Superior temporal gyrus (tissue), 1 donor: Measurements from ENCODE around the gene SLC7A8.

Experiments used
- DNase-seq: peaks from one replicate; pipeline ENCODE4 v3.0.0-alpha.2; 2016; ENCODE audit errors: extremely low spot score

The SLC7A8 gene

DNA sequence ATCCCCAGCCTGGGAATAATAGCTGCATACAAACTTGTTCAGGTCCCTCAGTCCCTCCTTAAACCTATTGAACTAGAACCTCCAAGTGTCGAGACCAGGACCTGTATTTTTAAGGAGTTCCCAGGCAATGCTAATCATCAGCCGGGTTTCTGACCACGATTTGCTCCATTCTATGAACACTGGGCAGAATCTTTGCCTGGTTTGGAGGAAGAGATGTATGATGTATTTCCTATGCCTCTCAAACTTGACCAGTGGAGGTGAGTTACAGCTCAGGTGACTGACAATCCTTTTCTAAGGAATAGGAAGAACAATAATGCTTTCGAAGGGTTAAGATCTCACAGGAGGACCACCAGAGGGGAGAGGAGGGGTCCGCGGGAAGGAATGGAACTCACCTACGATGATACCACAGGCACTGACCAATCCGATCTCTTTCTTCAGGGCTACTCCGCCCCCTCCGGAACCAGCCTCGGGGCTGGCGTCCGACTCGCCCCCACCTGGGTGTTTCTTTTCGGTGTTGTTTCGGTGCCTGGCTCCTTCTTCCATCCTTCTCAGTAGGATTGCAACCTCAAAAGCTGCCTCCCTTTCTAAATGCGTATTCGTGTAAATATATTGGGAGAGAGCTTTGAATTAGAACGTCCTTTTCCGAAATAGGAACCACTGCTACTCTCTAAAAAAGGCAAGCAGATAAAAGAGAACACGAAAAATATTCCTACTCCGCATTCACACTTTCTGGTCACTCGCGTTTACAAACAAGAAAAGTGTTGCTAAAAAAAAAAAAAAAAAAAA lies 895 bp downstream of the SLC7A8 start:
- peak; percentile 72 for DNase-seq

DNA sequence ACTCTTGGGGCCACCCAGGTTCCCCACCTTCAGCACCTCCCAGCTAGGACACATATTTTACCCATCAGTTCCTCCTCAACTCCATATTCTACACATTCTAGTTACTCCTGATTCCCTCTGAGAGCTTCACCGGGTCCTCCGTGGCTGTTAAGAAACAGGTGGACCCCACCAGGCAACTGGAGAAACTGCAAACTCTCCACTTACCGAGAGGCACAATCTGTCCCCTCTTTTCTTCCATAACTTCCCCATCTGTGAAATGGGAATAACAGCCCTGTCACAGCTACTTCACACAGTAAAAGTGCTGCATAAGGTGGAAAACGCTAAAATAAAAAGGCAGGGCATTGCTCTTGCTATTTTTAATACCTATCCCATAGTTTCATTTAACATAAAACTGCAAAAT lies 1.5 kb downstream of the SLC7A8 start:
- no peak for DNase-seq

DNA sequence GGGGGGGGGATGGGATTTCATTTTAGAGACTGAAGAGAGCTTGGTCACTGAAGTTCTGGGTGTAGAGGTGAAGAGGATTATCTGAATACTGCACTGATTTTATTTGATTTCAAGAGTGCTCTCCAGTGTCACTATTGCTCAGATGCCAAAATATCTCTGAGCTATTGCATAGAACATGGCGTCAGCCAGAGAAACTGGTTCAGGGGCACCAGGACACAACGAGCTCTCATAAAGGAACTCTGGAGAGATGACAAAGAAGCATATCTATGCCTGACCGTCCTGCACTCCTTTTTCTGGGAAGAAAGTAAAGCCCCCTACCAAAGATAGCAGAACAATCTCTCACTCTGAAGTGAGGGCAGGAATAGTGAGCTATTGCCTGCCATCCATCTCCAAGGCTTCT lies 2.0 kb downstream of the SLC7A8 start:
- DNase-seq, result peak; percentile 50

DNA sequence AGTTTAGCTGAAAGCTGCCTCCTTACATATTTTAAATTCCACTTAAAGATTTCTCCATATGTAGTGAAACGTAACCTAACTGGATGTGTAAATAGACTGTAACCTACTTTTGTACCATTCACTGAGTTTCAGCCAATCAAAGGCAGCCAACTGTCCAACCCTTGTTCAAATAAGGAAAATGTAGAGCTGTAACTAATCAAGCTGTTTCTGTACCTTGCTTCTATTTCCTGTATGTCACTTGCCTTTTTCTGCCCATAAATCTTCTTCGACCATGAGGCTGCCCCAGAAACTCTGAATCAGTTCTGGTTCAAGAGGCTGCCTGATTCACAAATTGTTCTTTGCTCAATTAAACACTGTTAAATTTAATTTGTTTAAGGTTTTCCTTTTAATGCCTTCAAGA lies 6.3 kb downstream of the SLC7A8 start:
- peak; percentile 52 for DNase-seq

DNA sequence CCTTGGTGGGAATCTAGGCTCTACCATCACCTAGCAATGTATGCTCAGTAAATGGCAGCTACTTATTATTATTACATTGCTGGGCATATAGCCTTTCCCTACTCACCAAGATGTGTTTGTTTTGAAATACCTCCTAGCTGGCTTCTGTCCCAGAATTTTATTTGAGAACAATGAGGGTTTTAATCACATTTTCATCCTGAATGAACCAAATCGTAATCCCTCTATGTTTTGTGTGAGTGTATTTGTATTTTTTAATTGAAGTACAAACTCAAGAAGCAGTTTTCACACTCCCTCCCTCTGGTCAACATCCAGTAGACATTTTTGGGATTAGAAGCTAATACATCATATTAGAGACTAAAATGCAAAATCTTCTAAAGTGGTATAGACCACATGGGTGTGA lies 7.6 kb downstream of the SLC7A8 start:
- DNase-seq, result no peak

DNA sequence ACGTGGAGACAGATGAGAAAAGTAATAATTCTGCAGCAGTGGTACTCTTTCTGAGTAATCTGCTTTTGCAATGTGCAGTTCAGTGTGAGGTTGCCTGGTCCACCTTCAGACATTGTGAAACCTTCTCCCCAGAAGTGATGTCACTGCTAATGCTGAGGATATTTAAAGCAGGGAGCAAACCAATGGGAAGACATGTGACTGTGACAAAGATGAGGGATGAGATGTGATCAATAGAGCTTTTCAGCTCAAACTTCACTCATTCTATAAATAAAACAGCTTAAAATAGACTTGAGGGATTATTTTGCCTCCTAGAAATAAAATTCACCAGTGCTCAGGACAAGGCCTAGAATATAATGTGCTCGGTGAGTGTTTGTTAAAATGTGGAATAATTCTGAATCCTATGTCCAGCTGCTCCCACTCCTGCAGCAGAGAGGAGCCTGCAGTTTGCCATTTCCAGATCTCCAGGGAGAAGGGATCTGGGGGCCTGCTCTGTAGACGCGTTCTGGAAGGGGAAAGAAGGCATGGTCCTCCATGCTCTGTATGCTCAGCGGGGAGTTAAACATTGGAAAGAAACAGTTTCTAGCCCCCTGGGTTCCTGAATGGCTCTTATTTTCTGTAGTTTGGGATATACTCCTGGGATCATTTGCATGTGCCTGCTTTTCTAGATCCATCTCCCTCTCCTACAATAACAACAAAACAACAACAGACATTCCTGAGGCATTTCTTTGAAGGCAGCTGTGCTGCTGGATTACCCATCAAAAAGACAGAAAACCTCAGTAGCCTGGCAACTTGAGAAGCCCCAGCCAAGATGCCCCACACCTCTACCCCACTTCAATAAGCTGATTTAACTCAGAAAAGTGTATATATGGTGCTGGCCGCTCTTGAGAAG lies 8.9 kb downstream of the SLC7A8 start:
- DNase-seq, result peak; percentile 76

DNA sequence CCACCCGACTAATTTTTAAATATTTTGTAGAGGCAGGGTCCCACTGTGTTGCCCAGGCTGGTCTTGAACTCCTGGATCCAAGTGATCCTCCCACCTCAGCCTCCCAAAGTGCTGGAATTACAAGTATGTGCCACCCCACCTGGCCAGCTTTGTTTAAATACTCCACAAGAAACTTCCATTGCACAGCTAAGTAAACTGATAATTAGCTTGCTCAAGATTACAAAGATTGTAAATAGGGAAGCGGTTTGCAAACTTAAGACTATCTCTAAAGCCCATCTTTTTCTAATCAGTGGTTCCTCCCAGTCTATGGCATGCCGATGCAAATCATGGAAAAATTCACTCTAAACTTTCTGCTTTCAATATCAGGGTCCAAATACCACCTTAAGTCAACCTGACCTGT lies 9.7 kb downstream of the SLC7A8 start:
- no peak for DNase-seq

DNA sequence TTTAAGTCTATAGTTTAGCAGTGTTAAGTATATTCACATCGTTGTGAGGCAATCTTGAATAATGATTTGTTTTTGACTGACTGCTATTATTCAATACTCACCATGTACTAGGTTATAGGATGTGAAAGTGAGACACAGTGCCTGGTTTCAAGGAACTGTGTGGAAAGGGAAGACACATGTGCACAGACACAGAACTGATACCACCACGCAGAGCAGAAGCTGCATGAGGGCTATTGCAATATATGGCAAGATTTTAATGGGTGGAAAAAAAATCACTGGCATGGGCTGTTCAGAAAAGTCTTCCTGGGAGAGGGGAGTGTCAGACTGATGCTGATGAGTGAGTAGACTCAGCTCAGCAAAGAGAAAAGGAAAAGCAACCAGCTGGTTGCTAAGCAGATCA lies 10.4 kb downstream of the SLC7A8 start:
- DNase-seq, result peak; percentile 21

DNA sequence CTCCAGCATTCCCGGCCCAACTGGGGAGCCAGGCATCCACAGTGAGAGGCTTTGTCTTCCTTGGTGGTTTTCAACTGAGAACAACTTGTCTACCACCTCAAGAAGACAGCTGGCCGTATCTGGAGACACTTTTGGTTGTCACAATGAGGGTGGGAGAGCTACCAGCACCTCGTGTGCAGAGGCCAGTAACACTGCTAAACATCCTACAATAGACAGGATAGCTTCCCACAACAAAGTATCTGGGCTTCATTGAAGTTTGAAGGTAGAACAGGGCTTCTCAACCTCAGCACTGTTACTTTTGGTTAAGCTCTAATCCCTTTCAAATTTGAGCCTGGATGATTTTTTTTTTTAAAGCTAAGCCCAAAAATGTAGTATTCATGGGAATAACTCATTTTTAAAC lies 10.9 kb downstream of the SLC7A8 start:
- no peak for DNase-seq

DNA sequence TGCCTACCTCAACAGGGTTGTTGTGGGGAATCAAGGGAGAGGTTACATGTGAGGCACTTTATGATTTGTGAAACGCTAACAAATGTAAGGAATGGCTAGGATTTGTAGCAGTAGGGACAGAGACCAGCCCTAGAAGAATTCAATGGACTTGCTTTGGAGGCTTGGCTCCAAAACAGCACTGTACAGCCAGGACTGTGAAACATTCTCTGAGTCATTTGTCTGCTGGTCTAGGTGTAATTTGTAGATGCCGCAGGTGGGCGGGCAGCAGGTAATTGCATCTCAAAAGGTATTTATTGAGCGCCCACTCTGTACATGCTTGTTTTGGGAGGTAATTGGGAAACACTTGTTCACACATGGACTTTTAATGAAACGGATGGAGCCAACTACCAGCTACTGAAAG lies 11.4 kb downstream of the SLC7A8 start:
- no peak for DNase-seq

DNA sequence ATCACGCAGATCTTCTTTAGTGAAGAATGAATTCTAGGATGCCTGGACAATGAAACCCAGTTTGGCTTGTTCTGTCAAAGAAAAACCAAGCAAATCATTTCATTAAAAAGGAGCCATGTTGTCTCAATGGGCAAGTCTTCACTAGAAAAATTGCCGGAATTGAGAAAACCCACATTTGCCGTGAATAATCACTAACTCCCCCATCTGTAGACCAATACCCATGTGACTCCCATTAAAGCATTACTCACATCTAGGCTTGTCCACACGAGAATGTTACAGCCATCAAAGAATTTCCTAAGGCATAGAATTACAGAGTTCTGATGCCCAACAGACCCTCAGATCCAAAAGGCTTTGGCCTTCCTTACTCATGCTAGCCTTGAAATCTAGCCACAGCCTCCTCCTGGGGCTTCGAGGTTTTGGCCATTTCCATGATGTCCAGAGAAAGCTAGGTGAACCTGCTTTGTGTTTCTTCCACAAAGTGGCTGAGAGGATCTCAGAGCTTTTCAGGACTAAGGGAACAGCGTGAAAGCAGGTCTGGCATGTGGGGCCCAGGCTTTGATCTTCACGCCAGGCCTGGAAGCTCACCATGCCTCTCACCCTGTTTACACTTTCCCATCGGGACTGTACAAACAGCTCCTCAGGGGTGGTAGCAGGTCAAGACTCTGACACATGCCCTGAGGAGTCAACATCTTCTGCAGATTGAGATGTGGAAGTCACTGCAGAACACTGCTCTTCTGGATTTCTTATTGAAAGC lies 12.1 kb downstream of the SLC7A8 start:
- no peak for DNase-seq

DNA sequence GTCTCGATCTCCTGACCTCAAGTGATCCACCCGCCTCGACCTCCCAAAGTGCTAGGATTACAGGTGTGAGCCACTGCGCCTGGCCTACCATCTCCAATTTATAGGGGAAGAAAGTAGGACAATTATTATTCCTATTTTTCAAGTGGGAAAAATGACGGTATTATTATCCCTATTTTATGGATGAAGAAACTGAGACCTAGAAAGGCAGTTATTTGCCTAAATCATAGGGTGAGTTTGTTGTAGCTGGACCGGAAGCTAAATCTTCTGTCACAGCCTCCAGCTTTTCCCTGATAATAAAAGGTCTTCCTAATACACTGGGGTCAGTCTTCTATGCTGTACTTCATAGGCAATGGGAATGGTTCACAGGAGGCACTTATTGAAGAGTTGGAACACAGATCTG lies 13.8 kb downstream of the SLC7A8 start:
- no peak for DNase-seq

DNA sequence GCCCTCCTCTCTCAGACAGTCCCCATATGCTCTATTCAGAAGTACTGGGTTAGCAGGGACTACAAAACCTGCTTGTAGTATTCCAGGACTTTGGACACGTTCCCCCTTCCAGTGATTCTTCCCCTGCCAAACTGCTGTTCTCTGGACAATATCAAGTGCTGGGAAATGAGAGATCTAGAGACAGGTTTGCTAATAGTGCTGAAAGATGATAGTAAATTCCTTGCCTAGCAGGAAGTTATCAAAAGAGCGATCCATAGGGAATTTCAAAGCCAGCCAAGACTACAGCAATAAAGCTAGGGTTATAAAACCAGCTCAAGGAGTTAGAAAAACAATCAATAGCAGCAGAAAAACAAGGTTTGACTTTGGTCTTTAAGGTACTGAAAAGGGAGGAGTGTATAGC lies 15.2 kb downstream of the SLC7A8 start:
- DNase-seq, result peak; percentile 8

DNA sequence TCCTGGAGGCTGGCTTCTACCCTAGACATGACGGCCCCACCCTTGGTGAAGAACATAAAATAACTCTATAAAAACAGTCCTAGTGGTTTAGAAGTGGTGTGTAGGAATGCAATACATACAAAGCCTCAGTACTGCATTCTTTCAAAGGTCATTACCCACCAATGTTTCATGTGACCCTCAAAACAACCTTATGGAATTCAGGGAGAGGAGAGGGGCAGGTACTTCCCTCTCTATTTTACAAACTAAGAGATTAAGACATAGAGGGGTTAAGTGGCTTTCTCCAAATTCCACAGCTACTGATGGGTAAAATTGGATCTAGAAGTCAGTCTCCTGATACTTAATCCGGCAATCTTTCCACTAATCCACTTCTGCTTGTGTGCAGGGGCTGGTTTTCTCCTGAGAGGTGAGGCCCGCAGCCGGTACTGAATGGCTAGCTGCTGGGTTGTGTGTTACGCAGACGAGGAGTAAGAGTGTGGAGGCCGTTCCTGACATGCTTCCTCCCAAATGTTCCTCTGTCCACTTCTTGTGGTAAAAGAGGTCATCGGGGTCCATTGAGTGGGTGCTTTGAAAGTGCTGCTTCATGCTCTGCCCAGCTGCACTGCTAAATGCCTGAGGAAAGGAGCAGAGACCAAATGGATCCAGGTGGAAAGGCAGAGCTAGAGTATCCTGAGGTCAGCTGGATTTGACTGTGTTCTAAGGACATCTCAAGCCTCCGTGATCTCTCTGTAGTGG lies 16.2 kb downstream of the SLC7A8 start:
- DNase-seq, result no peak

DNA sequence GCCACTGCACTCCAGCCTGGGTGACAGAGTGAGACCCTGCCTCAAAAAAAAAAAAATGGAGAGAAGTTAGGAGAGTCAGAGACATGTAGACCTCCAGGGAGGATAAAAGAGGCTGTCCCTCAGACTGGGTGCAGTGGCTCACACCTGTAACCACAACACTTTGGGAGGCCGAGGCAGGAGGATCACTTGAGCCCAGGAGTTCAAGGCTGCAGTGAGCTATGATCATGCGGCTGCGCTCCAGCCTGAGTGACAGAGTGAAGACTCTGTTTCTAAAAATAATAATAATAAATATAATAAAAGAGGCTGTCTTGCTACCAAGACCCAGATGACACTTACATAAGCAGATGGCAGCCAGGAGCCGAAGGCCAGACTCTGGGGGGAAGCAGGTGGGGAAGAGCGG lies 18.5 kb downstream of the SLC7A8 start:
- DNase-seq, result no peak

DNA sequence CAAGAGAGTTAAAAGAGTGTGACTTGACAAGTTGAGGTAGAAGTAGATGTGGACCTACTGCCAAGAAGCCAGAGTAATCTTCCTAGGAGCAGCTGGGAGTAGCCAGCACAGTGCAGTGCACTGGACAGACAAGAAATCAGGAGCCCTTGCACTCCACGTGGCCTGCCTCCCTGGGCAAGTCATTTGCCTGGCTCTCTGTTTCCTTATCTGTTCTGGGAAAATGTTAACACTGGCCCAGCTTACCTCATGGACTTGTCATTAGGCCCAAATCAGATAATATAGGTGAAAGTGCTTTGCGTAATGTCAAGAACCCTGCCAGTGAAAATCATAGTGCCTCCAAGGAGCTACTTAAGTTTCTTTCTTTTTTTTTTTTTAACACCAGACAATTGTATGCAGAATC lies 19.2 kb downstream of the SLC7A8 start:
- no peak for DNase-seq

DNA sequence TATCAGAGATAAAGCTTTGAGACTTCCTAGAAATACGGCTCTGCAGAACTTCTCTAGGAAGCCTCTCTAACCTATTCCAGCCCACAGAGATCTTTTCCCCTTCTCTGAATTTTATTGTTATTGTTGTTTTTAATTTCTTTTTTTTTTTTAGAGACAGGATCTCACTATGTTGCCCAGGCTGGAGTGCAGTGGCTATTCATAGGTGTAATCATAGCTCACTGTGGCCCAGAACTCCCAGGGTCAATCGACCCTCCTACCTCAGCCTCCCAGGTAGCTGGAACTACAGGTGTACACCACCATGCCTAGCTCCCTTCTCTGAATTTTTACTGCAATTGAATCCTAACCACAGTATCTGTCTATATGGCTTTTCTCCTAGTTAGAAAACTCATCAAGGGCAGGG lies 19.6 kb downstream of the SLC7A8 start:
- DNase-seq, result no peak

DNA sequence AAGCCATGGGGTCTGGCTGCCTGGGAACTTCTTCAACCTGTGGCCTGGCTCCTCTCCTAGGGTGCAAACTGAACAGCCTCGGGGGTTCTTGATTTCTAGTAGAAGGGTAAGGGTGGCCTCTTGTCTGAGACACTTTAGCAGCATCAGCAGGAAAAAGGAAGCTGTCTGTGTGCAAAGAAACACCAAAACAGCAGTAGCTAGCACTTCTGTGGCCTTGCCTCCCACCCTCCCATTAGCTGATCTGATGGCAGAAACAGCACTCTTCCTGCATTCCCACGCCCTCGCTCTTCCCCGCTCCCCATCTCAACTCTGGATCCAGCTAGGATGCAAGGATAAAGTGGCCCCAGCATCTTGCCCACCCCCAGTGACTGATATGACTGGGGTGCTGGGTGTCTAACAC lies 20.7 kb downstream of the SLC7A8 start:
- DNase-seq, result no peak

DNA sequence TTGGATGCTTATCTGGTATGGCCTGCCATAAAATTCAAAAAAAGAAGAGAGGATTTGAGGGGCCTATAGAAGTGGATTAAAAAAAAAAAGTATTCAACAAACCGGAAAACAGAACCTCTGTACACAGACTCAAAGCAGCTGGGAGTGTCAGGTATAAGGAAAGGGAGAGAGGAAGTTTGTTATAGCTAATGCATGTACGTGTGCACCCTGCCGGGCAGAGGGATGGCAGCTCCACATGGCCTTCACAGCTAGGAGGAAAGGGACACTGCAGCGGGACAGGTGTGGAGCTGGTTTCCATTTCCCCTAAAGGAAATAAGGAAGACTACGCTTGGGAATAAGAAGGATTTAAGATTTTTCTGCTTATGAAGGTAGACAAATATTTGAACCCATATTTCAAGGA lies 21.5 kb downstream of the SLC7A8 start:
- DNase-seq, result no peak

DNA sequence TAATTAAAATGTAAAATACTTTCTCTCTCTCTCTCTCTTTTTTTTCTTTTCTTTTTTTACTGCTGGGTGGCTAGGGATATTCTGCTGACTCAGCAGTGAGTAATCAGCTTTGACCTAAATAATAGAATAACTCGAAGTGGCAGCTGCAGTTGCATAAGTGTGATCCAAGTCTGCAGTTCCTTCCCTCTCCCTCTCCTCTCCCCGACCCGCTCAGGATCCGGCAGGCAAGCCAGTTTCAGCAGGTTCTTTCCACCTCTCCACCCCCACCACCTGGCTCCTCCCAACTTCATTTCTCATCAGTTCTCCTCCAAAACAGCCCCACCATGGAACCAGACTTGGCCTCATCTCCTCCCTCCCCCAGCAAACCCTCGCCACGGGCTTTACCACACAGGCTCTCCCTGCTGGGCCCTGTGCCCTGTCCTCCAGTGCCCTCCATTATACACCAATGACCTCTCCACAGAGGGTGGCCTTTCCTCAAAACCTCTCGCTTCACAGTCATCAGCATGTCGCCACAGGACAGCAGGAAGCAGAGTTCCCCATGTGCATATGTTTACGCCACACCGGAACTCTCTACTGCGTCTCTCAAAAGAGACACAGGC lies 22.4 kb downstream of the SLC7A8 start:
- DNase-seq, result no peak

DNA sequence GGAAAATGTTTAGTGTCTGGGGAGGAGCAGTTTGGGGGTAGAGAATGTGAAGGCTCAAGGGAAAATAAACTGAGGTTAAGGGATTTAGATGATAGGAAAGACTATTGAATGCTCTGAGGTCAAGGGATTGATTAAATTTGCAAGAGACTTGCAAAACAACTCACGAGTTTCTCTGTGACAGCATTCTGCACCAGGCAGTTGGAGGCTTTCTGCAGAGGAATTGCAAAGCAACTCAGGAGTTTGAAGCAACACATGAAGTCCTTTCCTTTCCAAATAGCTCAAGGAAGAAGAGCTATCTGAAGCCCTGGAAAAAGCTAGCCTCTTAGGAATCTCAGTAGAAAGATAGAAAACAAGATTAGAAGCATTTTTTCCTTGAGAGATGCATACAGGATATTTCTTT lies 23.9 kb downstream of the SLC7A8 start:
- no peak for DNase-seq
